ENCODE measurements around the gene ABCB9.
"Not testable (repeated sequence)": the region's sequence is repeated elsewhere in the genome, so short reads cannot be mapped to it uniquely, and the experiment has no call there.

The ABCB9 gene

GRCh38 chr12:122929812-122930211 lies 36.5 kb downstream of the ABCB9 start:
- DNase-seq: no peak
- no peaks in the 10 kb centered on the region for H3K36me3 Mint-ChIP-seq (ENCODE audit: low read depth)
- peaks cover 2% of the 10 kb centered on the region for H3K4me1 Mint-ChIP-seq (ENCODE audit: low read depth)
- H3K27ac Mint-ChIP-seq: no peak overlapping the region
- no peaks in the 10 kb centered on the region for H3K27me3 Mint-ChIP-seq
- H3K4me3 Mint-ChIP-seq: no peak overlapping the region
- H3K9me3 Mint-ChIP-seq: no peaks in the 10 kb centered on the region

DNA sequence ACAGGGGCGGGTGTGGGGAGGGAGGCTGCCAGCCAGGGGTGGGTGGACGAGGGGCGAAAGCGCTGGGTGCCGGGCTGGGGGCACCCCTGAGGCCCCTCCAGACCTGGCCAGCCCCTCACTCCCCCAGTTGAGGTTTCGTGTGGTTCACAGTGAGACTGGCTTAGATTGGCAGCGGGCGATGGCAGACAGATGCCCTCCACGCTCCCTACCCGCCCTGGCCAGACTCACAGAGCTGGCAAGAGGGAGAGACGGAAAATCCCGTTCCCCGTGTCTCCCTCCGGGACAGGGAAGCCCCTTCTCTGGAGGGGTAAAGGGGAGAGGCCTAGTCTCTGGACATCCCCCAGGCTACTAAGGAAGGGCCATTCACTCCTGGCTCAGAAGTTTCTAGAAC lies 37.1 kb downstream of the ABCB9 start:
- H3K9me3 Mint-ChIP-seq: no peaks in the 10 kb centered on the region
- DNase-seq: no peak
- H3K27ac Mint-ChIP-seq: no peak overlapping the region
- H3K36me3 Mint-ChIP-seq (ENCODE audit: low read depth): no peaks in the 10 kb centered on the region
- no peak overlapping the region for H3K4me3 Mint-ChIP-seq
- peaks cover 2% of the 10 kb centered on the region for H3K4me1 Mint-ChIP-seq (ENCODE audit: low read depth)
- no peaks in the 10 kb centered on the region for H3K27me3 Mint-ChIP-seq

- Mint-ChIP-seq H3K9me3 (no peaks in the 10 kb centered on the region), H3K4me3 (no peak overlapping the region), H3K36me3 (ENCODE audit: low read depth) (no peaks in the 10 kb centered on the region), H3K27ac (no peak overlapping the region), H3K4me1 (ENCODE audit: low read depth) (peaks cover 2% of the 10 kb centered on the region), H3K27me3 (no peaks in the 10 kb centered on the region)
- no peak for DNase-seq
Observed at GRCh38 chr12:122928404-122929147, 37.7 kb downstream of the ABCB9 start.

DNA sequence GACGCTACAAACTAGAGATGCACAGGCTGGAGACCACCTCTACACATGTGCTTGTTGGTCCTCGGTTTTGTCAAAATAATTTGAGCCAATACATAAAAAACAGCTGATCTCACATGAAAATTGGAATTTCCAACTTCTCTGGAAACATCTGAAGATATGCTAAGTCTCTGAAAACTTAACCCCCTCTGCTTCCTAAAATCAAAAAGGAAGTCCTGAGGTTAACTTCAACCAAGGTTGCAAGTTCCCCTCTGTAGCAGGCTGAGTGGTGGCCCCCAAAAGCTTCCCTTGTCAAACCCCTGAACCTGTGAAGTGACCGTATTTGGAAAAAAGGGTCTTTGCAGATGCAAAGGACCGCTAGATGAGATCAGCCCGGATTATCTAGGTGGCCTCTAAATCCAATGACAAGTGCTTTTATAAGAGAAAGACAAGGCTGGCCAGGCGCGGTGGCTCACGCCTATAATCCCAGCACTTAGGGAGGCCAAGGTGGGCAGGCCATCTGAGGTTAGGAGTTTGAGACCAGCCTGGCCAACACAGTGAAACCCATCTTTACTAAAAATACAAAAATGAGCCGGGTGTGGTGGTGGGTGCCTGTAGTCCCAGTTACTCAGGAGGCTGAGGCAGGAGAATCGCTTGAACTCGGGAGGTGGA lies 38.4 kb downstream of the ABCB9 start:
- Mint-ChIP-seq H3K27ac (no peak overlapping the region), H3K4me1 (ENCODE audit: low read depth) (peaks cover 2% of the 10 kb centered on the region), H3K36me3 (ENCODE audit: low read depth) (no peaks in the 10 kb centered on the region), H3K9me3 (no peaks in the 10 kb centered on the region), H3K4me3 (no peak overlapping the region), H3K27me3 (no peaks in the 10 kb centered on the region)
- DNase-seq: no peak

DNA sequence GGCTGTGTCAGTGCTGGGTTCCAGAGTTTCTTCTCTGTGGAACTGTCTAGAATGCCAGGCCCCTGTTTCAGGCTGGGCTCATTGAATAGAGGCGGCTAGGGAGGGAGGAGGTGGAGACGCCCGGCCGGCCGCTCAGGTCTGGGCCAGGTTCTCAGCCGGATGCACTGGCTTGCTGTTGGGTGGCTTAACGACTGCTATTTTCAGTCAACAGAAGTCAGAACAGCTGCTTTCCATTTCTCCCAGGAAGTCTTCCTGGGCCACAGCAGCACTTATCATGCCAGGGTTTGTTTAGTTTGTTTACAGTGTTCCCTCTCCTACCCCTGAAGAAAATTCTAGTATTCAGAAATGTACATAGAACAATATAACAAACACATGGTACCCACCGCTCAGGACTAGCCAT lies 44.3 kb downstream of the ABCB9 start:
- peaks cover 2% of the 10 kb centered on the region for H3K4me1 Mint-ChIP-seq (ENCODE audit: low read depth)
- no peaks in the 10 kb centered on the region for H3K9me3 Mint-ChIP-seq
- DNase-seq: no peak
- H3K27ac Mint-ChIP-seq: no peak overlapping the region
- no peaks in the 10 kb centered on the region for H3K27me3 Mint-ChIP-seq
- H3K4me3 Mint-ChIP-seq: no peak overlapping the region
- H3K36me3 Mint-ChIP-seq (ENCODE audit: low read depth): no peaks in the 10 kb centered on the region

GRCh38 chr12:122920687-122921086 lies 45.6 kb downstream of the ABCB9 start:
- Mint-ChIP-seq H3K9me3 (no peaks in the 10 kb centered on the region), H3K27ac (no peak overlapping the region), H3K4me1 (ENCODE audit: low read depth) (peaks cover 7% of the 10 kb centered on the region), H3K27me3 (no peaks in the 10 kb centered on the region), H3K4me3 (no peak overlapping the region), H3K36me3 (ENCODE audit: low read depth) (no peaks in the 10 kb centered on the region)
- DNase-seq: no peak

GRCh38 chr12:122918827-122919226 lies 47.4 kb downstream of the ABCB9 start:
- Mint-ChIP-seq H3K4me3 (no peak overlapping the region), H3K9me3 (no peaks in the 10 kb centered on the region), H3K27ac (no peak overlapping the region), H3K27me3 (no peaks in the 10 kb centered on the region), H3K4me1 (ENCODE audit: low read depth) (peaks cover 7% of the 10 kb centered on the region), H3K36me3 (ENCODE audit: low read depth) (no peaks in the 10 kb centered on the region)
- DNase-seq: no peak

DNA sequence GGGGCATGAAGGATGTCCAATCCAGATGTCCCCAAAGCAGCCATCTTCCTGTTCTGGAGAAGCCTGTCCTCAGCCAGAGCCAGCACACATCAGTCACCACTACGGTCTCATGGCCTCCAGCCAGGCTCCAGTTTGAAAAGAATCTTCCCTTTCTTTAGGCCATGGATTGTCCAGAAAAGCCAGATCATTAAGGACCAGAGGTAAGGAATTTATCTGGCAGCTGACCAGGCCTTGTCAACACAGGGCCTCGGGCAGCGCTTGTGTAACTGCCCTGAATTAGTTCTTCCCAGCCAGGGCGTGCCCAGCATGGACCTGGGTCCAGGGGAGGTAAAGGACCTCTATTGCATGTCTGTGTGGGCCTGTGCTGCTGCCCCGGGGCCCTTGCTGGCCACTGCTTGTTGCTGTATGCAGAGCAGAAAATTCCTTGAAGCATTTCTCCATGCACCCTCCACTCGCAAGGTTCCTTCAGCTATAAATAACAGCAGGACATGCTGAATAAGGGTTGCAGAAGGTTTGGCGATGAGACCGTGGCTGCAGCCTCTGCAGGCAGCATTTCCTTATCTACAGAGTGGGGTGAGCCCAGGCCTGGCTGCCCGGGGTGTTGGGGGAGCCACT lies 48.6 kb downstream of the ABCB9 start:
- Mint-ChIP-seq H3K4me1 (ENCODE audit: low read depth) (peaks cover 7% of the 10 kb centered on the region), H3K9me3 (no peaks in the 10 kb centered on the region), H3K4me3 (no peak overlapping the region), H3K36me3 (ENCODE audit: low read depth) (no peaks in the 10 kb centered on the region), H3K27ac (no peak overlapping the region), H3K27me3 (no peaks in the 10 kb centered on the region)
- DNase-seq: no peak

GRCh38 chr12:122909442-122910288 lies 56.6 kb downstream of the ABCB9 start:
- Mint-ChIP-seq H3K9me3 (no peaks in the 10 kb centered on the region), H3K27ac (no peak overlapping the region), H3K27me3 (no peaks in the 10 kb centered on the region), H3K36me3 (ENCODE audit: low read depth) (no peaks in the 10 kb centered on the region), H3K4me3 (no peak overlapping the region), H3K4me1 (ENCODE audit: low read depth) (no peaks in the 10 kb centered on the region)
- no peak for DNase-seq

DNA sequence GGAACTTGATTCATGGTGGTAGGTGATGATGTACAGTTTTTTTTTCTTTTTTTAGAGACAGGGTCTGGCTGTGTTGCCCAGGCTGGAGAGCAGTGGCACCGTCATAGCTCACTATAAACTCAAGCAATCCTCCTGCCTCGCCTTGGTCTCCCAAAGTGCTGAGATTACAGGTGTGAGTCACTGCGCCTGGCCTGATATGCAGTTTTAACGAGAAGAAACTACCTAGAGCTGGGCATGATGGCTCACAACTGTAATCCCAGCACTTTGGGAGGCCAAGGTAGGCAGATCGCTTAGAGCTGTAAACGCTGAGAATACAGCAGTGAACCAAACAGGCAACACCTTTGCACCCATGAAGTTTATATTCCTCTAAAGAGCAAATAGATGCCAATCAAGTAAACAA lies 57.3 kb downstream of the ABCB9 start:
- Mint-ChIP-seq H3K9me3 (no peaks in the 10 kb centered on the region), H3K27me3 (no peaks in the 10 kb centered on the region), H3K36me3 (ENCODE audit: low read depth) (no peaks in the 10 kb centered on the region), H3K4me1 (ENCODE audit: low read depth) (no peaks in the 10 kb centered on the region), H3K27ac (no peak overlapping the region), H3K4me3 (no peak overlapping the region)
- no peak for DNase-seq

GRCh38 chr12:122905258-122905657 lies 61.0 kb downstream of the ABCB9 start:
- not testable (repeated sequence) for H3K27ac Mint-ChIP-seq; H3K9me3 Mint-ChIP-seq; DNase-seq; H3K27me3 Mint-ChIP-seq; H3K4me3 Mint-ChIP-seq; H3K36me3 Mint-ChIP-seq (ENCODE audit: low read depth)
- H3K4me1 Mint-ChIP-seq (ENCODE audit: low read depth): peaks cover 15% of the 10 kb centered on the region

- no peak for DNase-seq
- H3K9me3 Mint-ChIP-seq: no peaks in the 10 kb centered on the region
- H3K4me1 Mint-ChIP-seq (ENCODE audit: low read depth): peaks cover 29% of the 10 kb centered on the region
- H3K4me3 Mint-ChIP-seq: no peak overlapping the region
- H3K27me3 Mint-ChIP-seq: no peaks in the 10 kb centered on the region
- no peaks in the 10 kb centered on the region for H3K36me3 Mint-ChIP-seq (ENCODE audit: low read depth)
- H3K27ac Mint-ChIP-seq: no peak overlapping the region
Observed at GRCh38 chr12:122903693-122904034, 62.6 kb downstream of the ABCB9 start.

DNA sequence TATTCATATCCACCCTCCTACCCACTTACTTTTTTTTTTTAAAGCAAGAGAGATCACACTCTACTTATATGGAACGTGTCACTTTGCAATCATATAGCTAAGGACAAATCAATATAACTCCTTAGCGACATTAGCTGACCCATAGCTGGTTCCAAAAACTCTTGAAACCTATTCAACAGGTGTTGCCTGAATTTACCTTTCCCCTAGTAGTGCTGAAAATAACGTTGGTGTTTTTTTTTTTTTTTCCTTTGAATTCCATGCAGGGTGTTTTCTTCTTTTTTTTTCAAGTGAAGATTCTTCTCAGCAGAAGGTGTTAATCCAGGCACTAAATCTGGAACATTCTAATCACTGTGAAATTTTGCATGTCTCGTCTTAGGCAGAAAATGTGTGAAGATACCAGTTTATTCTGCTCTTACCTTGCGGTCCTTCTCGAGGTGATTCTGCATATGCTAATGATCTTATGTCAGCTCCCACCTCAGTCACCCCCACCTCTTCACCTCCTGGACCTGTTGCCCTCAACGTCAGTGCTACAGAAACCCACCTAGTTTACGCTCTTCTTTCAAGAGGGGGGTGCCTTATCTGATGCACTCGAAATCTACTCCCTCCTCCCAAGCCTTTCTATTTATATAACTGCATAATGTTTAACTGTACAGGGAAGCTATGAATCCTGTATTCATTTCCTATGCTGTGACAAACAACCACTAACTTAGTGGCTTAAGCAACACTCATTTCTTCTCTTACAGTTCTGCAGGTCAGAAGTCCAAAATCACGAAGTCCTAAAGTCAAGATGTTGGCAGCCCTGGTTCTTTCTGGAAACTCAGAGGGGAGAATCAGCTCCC lies 63.2 kb downstream of the ABCB9 start:
- Mint-ChIP-seq H3K27ac (no peak overlapping the region), H3K36me3 (ENCODE audit: low read depth) (no peaks in the 10 kb centered on the region), H3K27me3 (no peaks in the 10 kb centered on the region), H3K9me3 (no peaks in the 10 kb centered on the region), H3K4me3 (no peak overlapping the region), H3K4me1 (ENCODE audit: low read depth) (peaks cover 35% of the 10 kb centered on the region)
- no peak for DNase-seq

DNA sequence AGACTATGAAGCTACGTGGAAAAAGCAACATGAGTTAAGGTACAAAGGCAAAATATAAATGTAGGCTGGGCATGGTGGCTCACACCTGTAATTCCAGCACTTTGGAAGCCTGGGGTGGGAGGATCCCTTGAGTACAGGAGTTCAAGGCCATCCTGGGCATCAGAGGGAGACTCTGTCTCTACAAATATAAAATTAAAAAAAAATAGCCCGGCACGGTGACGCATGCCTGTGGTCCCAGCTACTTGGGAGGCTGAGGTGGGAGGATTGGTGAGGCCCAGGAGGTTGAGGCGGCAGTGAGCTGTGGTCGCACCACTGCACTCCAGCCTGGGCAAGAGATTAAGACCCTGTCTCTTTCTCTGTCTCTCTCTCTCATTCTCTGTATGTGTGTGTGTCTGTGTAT lies 66.4 kb downstream of the ABCB9 start:
- peaks cover 60% of the 10 kb centered on the region for H3K4me1 Mint-ChIP-seq (ENCODE audit: low read depth)
- no peaks in the 10 kb centered on the region for H3K9me3 Mint-ChIP-seq
- DNase-seq: no peak
- peaks cover 9% of the 10 kb centered on the region for H3K36me3 Mint-ChIP-seq (ENCODE audit: low read depth)
- no peaks in the 10 kb centered on the region for H3K27me3 Mint-ChIP-seq
- no peak overlapping the region for H3K4me3 Mint-ChIP-seq
- no peak overlapping the region for H3K27ac Mint-ChIP-seq

Measured in activated T-cell treated with anti-CD3 and anti-CD28 coated beads, Interleukin-2, amount 50 U/mL, for 24 hours (primary cell).